Glutamatergic neuron (in vitro differentiated cells): ENCODE results near the gene TNFRSF13B. TPM values are rescaled to one million over a fixed set of nuclear protein-coding genes. Genes with fewer than 3 reads are reported as not detected.
"Not testable (repeated sequence)": the region's sequence is repeated elsewhere in the genome, so short reads cannot be mapped to it uniquely, and the experiment has no call there.

ENCODE experiments used
- DNase-seq: peaks from one replicate; pipeline ENCODE4 v3.0.0; 2022
- H3K27ac Mint-ChIP-seq: one replicate; pipeline ENCODE4 v1.8.0; 2020; ENCODE audit warnings: mild to moderate bottlenecking, mixed read lengths, inconsistent platforms; ENCODE audit not compliant: unreplicated experiment
- H3K27me3 Mint-ChIP-seq: one replicate; pipeline ENCODE4 v1.8.0; 2020; ENCODE audit warnings: mild to moderate bottlenecking, moderate library complexity, mixed read lengths, inconsistent platforms; ENCODE audit not compliant: unreplicated experiment
- H3K36me3 Mint-ChIP-seq: one replicate; pipeline ENCODE4 v1.8.0; 2020; ENCODE audit warnings: mild to moderate bottlenecking, mixed read lengths, inconsistent platforms; ENCODE audit not compliant: unreplicated experiment
- H3K4me1 Mint-ChIP-seq: one replicate; pipeline ENCODE4 v1.8.0; 2020; ENCODE audit warnings: mild to moderate bottlenecking, low read depth, mixed read lengths, inconsistent platforms; ENCODE audit not compliant: unreplicated experiment
- H3K4me3 Mint-ChIP-seq: one replicate; pipeline ENCODE4 v1.8.0; 2020; ENCODE audit warnings: mild to moderate bottlenecking, mixed read lengths, inconsistent platforms; ENCODE audit not compliant: unreplicated experiment
- H3K9me3 Mint-ChIP-seq: one replicate; pipeline ENCODE4 v1.8.0; 2020; ENCODE audit warnings: mild to moderate bottlenecking, moderate library complexity, mixed read lengths, inconsistent platforms; ENCODE audit not compliant: unreplicated experiment
- CTCF ChIP-seq: fragments of 200-600 bp; sonication (generic); IDR thresholded peaks from one replicate; pipeline ENCODE4 v1.5.0; 2021; ENCODE audit not compliant: partially characterized antibody, unreplicated experiment
- total RNA-seq: library from RNA; stranded (reverse); fragmentation: NEBNext Ultra II Directional; extraction: Animal tissue kit (Norgen Biotek cat#: 25700); gene quantifications from one replicate; pipeline ENCODE4 v1.2.1, GENCODE V29; 2021; ENCODE audit not compliant: unreplicated experiment

Gene TNFRSF13B
- total RNA-seq, 1 donor from 2014 or later, result not detected

- TF ChIP-seq CTCF, result no peak
- DNase-seq, result no peak
- Mint-ChIP-seq H3K27me3 (peaks cover 3% of the 10 kb centered on the region), H3K4me3 (no peak overlapping the region), H3K9me3 (no peaks in the 10 kb centered on the region), H3K4me1 (peaks cover 10% of the 10 kb centered on the region), H3K27ac (no peak overlapping the region), H3K36me3 (no peaks in the 10 kb centered on the region)
Measured at GRCh38 chr17:16968786-16969185, 3.1 kb downstream of the TNFRSF13B start.

GRCh38 chr17:16962804-16963203, 9.1 kb downstream of the TNFRSF13B start:
- DNase-seq, result no peak
- Mint-ChIP-seq H3K9me3 (no peaks in the 10 kb centered on the region), H3K27me3 (peaks cover 3% of the 10 kb centered on the region), H3K36me3 (peaks cover 6% of the 10 kb centered on the region), H3K4me3 (no peak overlapping the region), H3K27ac (no peak overlapping the region), H3K4me1 (no peaks in the 10 kb centered on the region)
- no peak for TF ChIP-seq CTCF

- no peak for DNase-seq
- H3K4me3 Mint-ChIP-seq, result no peak overlapping the region
- H3K27me3 Mint-ChIP-seq, result peaks cover 3% of the 10 kb centered on the region
Measured at GRCh38 chr17:16961792-16962191, 10.1 kb downstream of the TNFRSF13B start.

GRCh38 chr17:16961022-16961421, 10.9 kb downstream of the TNFRSF13B start:
- not testable (repeated sequence) for H3K4me3 Mint-ChIP-seq, H3K27me3 Mint-ChIP-seq, H3K27ac Mint-ChIP-seq, DNase-seq, H3K4me1 Mint-ChIP-seq, H3K9me3 Mint-ChIP-seq
- H3K36me3 Mint-ChIP-seq, result peaks cover 12% of the 10 kb centered on the region

More at GRCh38 chr17:16961792-16962191, 10.1 kb downstream of the TNFRSF13B start:
- TF ChIP-seq CTCF, result no peak
- no peaks in the 10 kb centered on the region for H3K9me3 Mint-ChIP-seq
- H3K27ac Mint-ChIP-seq, result no peak overlapping the region
- H3K4me1 Mint-ChIP-seq, result peaks cover 1% of the 10 kb centered on the region
- peaks cover 6% of the 10 kb centered on the region for H3K36me3 Mint-ChIP-seq

- H3K4me3 Mint-ChIP-seq, DNase-seq, H3K4me1 Mint-ChIP-seq, H3K9me3 Mint-ChIP-seq, H3K27me3 Mint-ChIP-seq: not testable (repeated sequence)
- Mint-ChIP-seq H3K36me3 (peaks cover 21% of the 10 kb centered on the region), H3K27ac (peak overlapping the region; percentile 10)
Measured at GRCh38 chr17:16955011-16955410, 16.9 kb downstream of the TNFRSF13B start.

- peaks cover 10% of the 10 kb centered on the region for H3K4me1 Mint-ChIP-seq
- no peaks in the 10 kb centered on the region for H3K9me3 Mint-ChIP-seq
- no peak overlapping the region for H3K27ac Mint-ChIP-seq
- H3K27me3 Mint-ChIP-seq, result no peaks in the 10 kb centered on the region
- peaks cover 21% of the 10 kb centered on the region for H3K36me3 Mint-ChIP-seq
- DNase-seq, result no peak
- TF ChIP-seq CTCF, result no peak
- H3K4me3 Mint-ChIP-seq, result no peak overlapping the region
Measured at GRCh38 chr17:16954521-16954920, 17.4 kb downstream of the TNFRSF13B start.
